Trophoblast cell (in vitro differentiated cells and primary cell): ENCODE data around the gene ZNF534. TPM values are rescaled to one million over a fixed set of nuclear protein-coding genes. Genes with fewer than 3 reads are reported as not detected.

Source experiments
- DNase-seq, 2 donors: peaks; one replicate each; pipeline ENCODE4 v3.0.0-alpha.2; 2016
- H2AFZ ChIP-seq: 2 replicates; pipeline ENCODE4 v1.6.1; 2013; ENCODE audit warnings: low read length, moderate library complexity, mild to moderate bottlenecking; ENCODE audit not compliant: insufficient read depth, poor library complexity
- H2AK5ac ChIP-seq: 2 replicates; pipeline ENCODE4 v1.6.1; 2013; ENCODE audit warnings: mild to moderate bottlenecking, low read length
- H2BK120ac ChIP-seq: 2 replicates; pipeline ENCODE4 v1.6.1; 2013; ENCODE audit warnings: low read length, mild to moderate bottlenecking, moderate library complexity; ENCODE audit not compliant: insufficient read depth, poor library complexity
- H2BK12ac ChIP-seq: 2 replicates; pipeline ENCODE4 v1.6.1; 2013; ENCODE audit warnings: mild to moderate bottlenecking, low read length, moderate library complexity
- H2BK5ac ChIP-seq: 2 replicates; pipeline ENCODE4 v1.6.1; 2013; ENCODE audit warnings: low read length, low read depth, moderate library complexity, mild to moderate bottlenecking; ENCODE audit not compliant: poor library complexity
- H3K14ac ChIP-seq: 2 replicates; pipeline ENCODE4 v1.6.1; 2013; ENCODE audit warnings: mild to moderate bottlenecking, low read length
- H3K18ac ChIP-seq: 2 replicates; pipeline ENCODE4 v1.6.1; 2013; ENCODE audit warnings: mild to moderate bottlenecking, low read length
- H3K23ac ChIP-seq: 2 replicates; pipeline ENCODE4 v1.6.1; 2013; ENCODE audit warnings: low read length
- H3K27ac ChIP-seq: 2 replicates; pipeline ENCODE4 v1.5.1; 2013; ENCODE audit warnings: low read depth, mild to moderate bottlenecking, inconsistent platforms, low read length, moderate library complexity
- H3K27me3 ChIP-seq: 2 replicates; pipeline ENCODE4 v1.6.1; 2013; ENCODE audit warnings: inconsistent platforms, mild to moderate bottlenecking, low read length, moderate library complexity; ENCODE audit not compliant: insufficient read depth
- H3K36me3 ChIP-seq, 2 experiments: 1 replicate in 1 of 2; 2 replicates in 1 of 2; pipeline ENCODE4 v1.6.1; 2013; ENCODE audit warnings: low read length in 2 of 2, mild to moderate bottlenecking in 2 of 2, moderate library complexity in 1 of 2; ENCODE audit not compliant: insufficient read depth in 2 of 2, control insufficient read depth in 1 of 2
- H3K4ac ChIP-seq: 2 replicates; pipeline ENCODE4 v1.6.1; 2013; ENCODE audit warnings: low read depth, mild to moderate bottlenecking, low read length, moderate library complexity
- H3K4me1 ChIP-seq, 2 experiments: 1 replicate in 1 of 2; 2 replicates in 1 of 2; pipeline ENCODE4 v1.6.1; 2013; ENCODE audit warnings: low read length in 2 of 2, mild to moderate bottlenecking in 2 of 2, moderate library complexity in 1 of 2; ENCODE audit not compliant: insufficient read depth in 2 of 2, control insufficient read depth in 1 of 2
- H3K4me2 ChIP-seq: 2 replicates; pipeline ENCODE4 v1.6.1; 2013; ENCODE audit warnings: inconsistent platforms, mild to moderate bottlenecking, low read length, moderate library complexity
- H3K4me3 ChIP-seq: 2 replicates; pipeline ENCODE4 v1.5.1; 2013; ENCODE audit warnings: mild to moderate bottlenecking, low read depth, low read length, inconsistent platforms
- H3K79me1 ChIP-seq: one replicate; pipeline ENCODE4 v1.6.1; 2013; ENCODE audit warnings: low read length
- H3K79me2 ChIP-seq: 2 replicates; pipeline ENCODE4 v1.6.1; 2013; ENCODE audit warnings: low read length, mild to moderate bottlenecking; ENCODE audit not compliant: control insufficient read depth, insufficient read depth, poor library complexity
- H3K9ac ChIP-seq: 2 replicates; pipeline ENCODE4 v1.6.1; 2013; ENCODE audit warnings: mild to moderate bottlenecking, low read length
- H3K9me3 ChIP-seq: 2 replicates; pipeline ENCODE4 v1.6.1; 2013; ENCODE audit warnings: low read depth, mild to moderate bottlenecking, control low read depth, inconsistent platforms, low read length; ENCODE audit not compliant: insufficient read depth
- H4K12ac ChIP-seq: 2 replicates; pipeline ENCODE4 v1.6.1; 2013; ENCODE audit warnings: low read depth, mild to moderate bottlenecking, low read length, moderate library complexity
- H4K8ac ChIP-seq: 2 replicates; pipeline ENCODE4 v1.6.1; 2013; ENCODE audit warnings: low read depth, mild to moderate bottlenecking, low read length, moderate library complexity
- H4K91ac ChIP-seq: one replicate; pipeline ENCODE4 v1.6.1; 2013; ENCODE audit warnings: low read depth, mild to moderate bottlenecking, low read length, moderate library complexity
- WGBS: extraction: QIAGEN DNeasy Blood & Tissue Kit; methylation state at CpG from one replicate; pipeline ENCODE4 v1.1.7; 2013; ENCODE audit warnings: missing lambda C conversion rate; ENCODE audit not compliant: insufficient read length, insufficient coverage; ENCODE audit errors: extremely low coverage; 5-methylcytosine and 5-hydroxymethylcytosine counted together
- polyA plus RNA-seq: library from polyadenylated mRNA; stranded (reverse); fragments of 200-250 nt; gene quantifications from 2 replicates; pipeline ENCODE4 v1.2.3, GENCODE V29; 2013

The ZNF534 gene
- 0.05 and 0.06 TPM in 2 replicates for polyA plus RNA-seq

- Histone ChIP-seq H4K91ac (no peak within 1 kb of the TSS), H3K27ac (no peak within 1 kb of the TSS), H4K12ac (no peak within 1 kb of the TSS), H3K4me2 (no peak within 1 kb of the TSS), H2BK12ac (no peak within 1 kb of the TSS), H3K27me3 (no peaks in the 10 kb centered on the region), H3K14ac (no peak within 1 kb of the TSS), H2AFZ (no peak within 1 kb of the TSS), H3K36me3 (no peaks in the 10 kb centered on the region), H4K8ac (no peak within 1 kb of the TSS), H3K9ac (no peak within 1 kb of the TSS), H3K79me2 (no peaks in the 10 kb centered on the region), H3K23ac (no peak within 1 kb of the TSS), H2BK5ac (no peak within 1 kb of the TSS), H2BK120ac (no peak within 1 kb of the TSS), H3K18ac (no peak within 1 kb of the TSS), H3K79me1 (no peaks in the 10 kb centered on the region), H3K9me3 (peaks cover 18% of the 10 kb centered on the region), H3K4ac (no peak within 1 kb of the TSS), H3K4me3 (no peak within 1 kb of the TSS), H2AK5ac (no peak within 1 kb of the TSS), H3K4me1 (no peaks in the 10 kb centered on the region)
- WGBS: no CpG with 5 or more reads among the region's 27 CpGs
- DNase-seq: no peak
These were observed at the start of gene ZNF534 for GRCh38 chr19:52428937-52429336. ZNF534 (plus strand) TSS chr19:52429148; CDS start chr19:52431475, 2,327 bp downstream.

GRCh38 chr19:52391135-52391534, 37.8 kb upstream of the ZNF534 start:
- no peak overlapping the region for H3K9ac ChIP-seq
- DNase-seq: no peak
- WGBS: no CpG with 5 or more reads among the region's 1 CpG

DNA sequence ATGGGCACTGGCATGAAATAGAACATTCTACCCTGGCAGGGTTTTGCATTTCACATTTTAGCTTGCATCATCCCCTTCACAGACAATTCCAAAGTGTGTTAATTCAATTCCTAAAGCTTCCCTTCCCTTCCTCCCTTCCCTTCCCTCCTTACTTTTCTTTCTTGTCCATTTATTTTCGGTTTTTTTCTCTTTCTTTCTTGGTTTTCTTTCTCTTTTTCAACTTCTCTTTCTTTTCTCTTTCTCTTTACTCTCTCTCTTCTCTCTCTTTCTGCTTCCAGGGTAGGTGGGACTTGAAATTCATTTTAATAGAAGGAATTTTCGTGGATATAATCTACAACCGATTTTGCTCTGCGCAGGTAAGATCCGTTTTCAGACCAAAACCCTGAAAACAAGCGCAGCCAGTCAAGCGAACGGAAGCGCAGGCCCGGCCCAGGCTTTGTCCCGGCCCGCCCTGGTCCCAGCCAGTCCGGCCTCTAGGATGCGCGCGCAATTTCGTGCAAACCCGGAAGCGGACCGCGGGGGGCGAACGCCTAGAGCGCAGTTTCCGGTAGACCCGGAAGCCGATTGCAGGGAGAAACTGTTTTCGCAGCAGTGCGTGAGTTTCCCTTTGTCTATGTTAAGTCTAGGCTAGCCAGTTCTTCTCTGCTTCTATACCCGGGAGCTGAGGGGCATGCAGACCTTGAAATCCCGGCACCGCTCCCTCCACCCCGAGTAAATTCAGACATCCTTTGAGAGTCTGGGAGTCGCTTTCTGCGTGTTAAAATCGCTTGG, 31.5 kb upstream of the ZNF534 start, which contains the start of gene ZNF528:
Gene ZNF528, plus strand, starts transcription at position 540 of the 771 bp plus-strand sequence. CDS start 4,165 bp downstream, outside the sequence.
- no peak within 1 kb of the TSS for H2BK120ac ChIP-seq
- H3K4me3 ChIP-seq: peak within 1 kb of the TSS; percentile 67
- WGBS: no CpG with 5 or more reads among the region's 36 CpGs
- H3K18ac ChIP-seq: no peak within 1 kb of the TSS
- H2BK5ac ChIP-seq: no peak within 1 kb of the TSS
- peak; percentile 84 to 96 for DNase-seq
- no peak within 1 kb of the TSS for H2BK12ac ChIP-seq
- no peaks in the 10 kb centered on the region for H3K4me1 ChIP-seq
- no peak within 1 kb of the TSS for H4K91ac ChIP-seq
- H3K36me3 ChIP-seq: peaks cover 2 to 3% of the 10 kb centered on the region in 2 experiments
- H4K12ac ChIP-seq: no peak within 1 kb of the TSS
- no peak within 1 kb of the TSS for H3K23ac ChIP-seq
- H3K9me3 ChIP-seq: peaks cover 19% of the 10 kb centered on the region
- no peaks in the 10 kb centered on the region for H3K79me2 ChIP-seq
- H3K27ac ChIP-seq: no peak within 1 kb of the TSS
- peak within 1 kb of the TSS; percentile 57 for H4K8ac ChIP-seq
- H3K14ac ChIP-seq: peak within 1 kb of the TSS; percentile 0
- no peak within 1 kb of the TSS for H2AK5ac ChIP-seq
- no peak within 1 kb of the TSS for H3K9ac ChIP-seq
- no peak within 1 kb of the TSS for H3K4ac ChIP-seq
- H3K4me2 ChIP-seq: peak within 1 kb of the TSS; percentile 45
- no peaks in the 10 kb centered on the region for H3K79me1 ChIP-seq
- no peaks in the 10 kb centered on the region for H3K27me3 ChIP-seq
- peak within 1 kb of the TSS; percentile 44 for H2AFZ ChIP-seq

More at GRCh38 chr19:52391135-52391534, 37.8 kb upstream of the ZNF534 start:
- no peak overlapping the region for H4K8ac ChIP-seq
- H2AFZ ChIP-seq: no peak overlapping the region
- H2BK12ac ChIP-seq: no peak overlapping the region
- H3K9me3 ChIP-seq: peaks cover 12% of the 10 kb centered on the region
- no peaks in the 10 kb centered on the region for H3K27me3 ChIP-seq
- no peak overlapping the region for H3K4me3 ChIP-seq
- no peak overlapping the region for H4K91ac ChIP-seq
- H3K79me1 ChIP-seq: no peaks in the 10 kb centered on the region
- no peak overlapping the region for H3K27ac ChIP-seq
- no peak overlapping the region for H3K14ac ChIP-seq
- H3K36me3 ChIP-seq: peaks cover 1 to 5% of the 10 kb centered on the region in 2 experiments
- H3K79me2 ChIP-seq: no peaks in the 10 kb centered on the region
- no peaks in the 10 kb centered on the region for H3K4me1 ChIP-seq
- H4K12ac ChIP-seq: no peak overlapping the region
- H3K18ac ChIP-seq: no peak overlapping the region
- H3K4ac ChIP-seq: no peak overlapping the region
- no peak overlapping the region for H3K4me2 ChIP-seq
- H2AK5ac ChIP-seq: no peak overlapping the region
- no peak overlapping the region for H3K23ac ChIP-seq
- H2BK120ac ChIP-seq: no peak overlapping the region
- H2BK5ac ChIP-seq: no peak overlapping the region

DNA sequence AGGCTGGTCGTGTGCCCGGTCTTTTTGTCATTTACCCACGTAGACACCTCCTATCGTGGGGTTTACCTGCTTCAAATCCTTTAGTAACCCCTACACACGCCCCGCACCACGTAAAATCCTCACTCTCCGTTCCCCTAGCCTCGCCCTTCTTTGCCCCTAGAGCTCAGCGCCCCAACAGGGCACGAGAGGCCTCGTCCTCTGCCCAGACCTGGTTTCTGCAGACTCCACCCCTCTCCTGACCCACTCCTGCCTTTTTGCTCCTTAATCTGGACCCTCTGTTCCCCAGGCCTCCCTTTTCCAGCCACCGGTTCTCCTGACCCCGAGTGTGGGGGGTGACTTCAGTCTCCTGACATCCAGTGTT, 30.9 kb upstream of the ZNF534 start:
- DNase-seq: no peak
- no peak overlapping the region for H4K12ac ChIP-seq
- peak overlapping the region; percentile 0 for H3K14ac ChIP-seq
- peak overlapping the region; percentile 44 for H2AFZ ChIP-seq
- no peaks in the 10 kb centered on the region for H3K4me1 ChIP-seq
- H3K36me3 ChIP-seq: peaks cover 2 to 3% of the 10 kb centered on the region in 2 experiments
- WGBS: no CpG with 5 or more reads among the region's 14 CpGs
- peak overlapping the region; percentile 45 for H3K4me2 ChIP-seq
- no peaks in the 10 kb centered on the region for H3K27me3 ChIP-seq
- H2BK12ac ChIP-seq: no peak overlapping the region
- H3K4ac ChIP-seq: no peak overlapping the region
- H4K91ac ChIP-seq: no peak overlapping the region
- H3K79me2 ChIP-seq: no peaks in the 10 kb centered on the region
- peak overlapping the region; percentile 67 for H3K4me3 ChIP-seq
- no peak overlapping the region for H2AK5ac ChIP-seq
- H2BK120ac ChIP-seq: no peak overlapping the region
- H3K18ac ChIP-seq: no peak overlapping the region
- no peak overlapping the region for H3K23ac ChIP-seq
- H3K27ac ChIP-seq: no peak overlapping the region
- peaks cover 19% of the 10 kb centered on the region for H3K9me3 ChIP-seq
- H2BK5ac ChIP-seq: no peak overlapping the region
- H3K79me1 ChIP-seq: no peaks in the 10 kb centered on the region
- H3K9ac ChIP-seq: no peak overlapping the region
- peak overlapping the region; percentile 57 for H4K8ac ChIP-seq
